NT2/D1 (cell line): ENCODE data around the gene ZSWIM7.
"Not testable (repeated sequence)": the region's sequence is repeated elsewhere in the genome, so short reads cannot be mapped to it uniquely, and the experiment has no call there.

Experiments used
- SUZ12 ChIP-seq: IDR thresholded peaks from 2 replicates; pipeline ENCODE4 v1.6.1; 2011; ENCODE audit not compliant: insufficient read length, insufficient read depth; ENCODE audit errors: extremely low read depth
- YY1 ChIP-seq: IDR thresholded peaks from 2 replicates; pipeline ENCODE4 v1.6.1; 2011; ENCODE audit not compliant: insufficient read length, insufficient read depth

- TF ChIP-seq YY1, SUZ12: not testable (repeated sequence)
Measured at GRCh38 chr17:15936481-15936880, 63.0 kb downstream of the ZSWIM7 start.
